ENCODE measurements around the gene THADA. TPM values are rescaled to one million over a fixed set of nuclear protein-coding genes. Genes with fewer than 3 reads are reported as not detected.
"Not testable (repeated sequence)": the region's sequence is repeated elsewhere in the genome, so short reads cannot be mapped to it uniquely, and the experiment has no call there.

The THADA gene
- total RNA-seq, 3 donors from 2014 or later (not counting 1 experiment from before 2014, with no cell fraction given), result 34.1 to 35.7 (median 35.3) TPM

- H3K4me1 Mint-ChIP-seq, result peaks cover 0 to 4% of the 10 kb centered on the region in 2 donors
- Histone ChIP-seq H3K36me3 (ENCODE audit: control insufficient read depth, insufficient read depth, low read length) (peaks cover 10% of the 10 kb centered on the region), H3K9me3 (ENCODE audit: control insufficient read depth, insufficient read depth, low read length) (no peaks in the 10 kb centered on the region), H3K4me3 (ENCODE audit: low read length) (no peak overlapping the region), H3K4me1 (ENCODE audit: control insufficient read depth, insufficient read depth, low read length) (peaks cover 4% of the 10 kb centered on the region), H3K27me3 (ENCODE audit: control insufficient read depth, insufficient read depth, low read length) (no peaks in the 10 kb centered on the region), H3K27ac (ENCODE audit: low read length) (no peak overlapping the region)
- H3K36me3 Mint-ChIP-seq, result no peaks in the 10 kb centered on the region
- no peak overlapping the region for H3K4me3 Mint-ChIP-seq
- no peak for ATAC-seq
- no peak for TF ChIP-seq CTCF (IDR thresholded peaks at IDR 0.05)
- intact Hi-C loops (cut with micrococcal nuclease), result no loop called here
- no peaks in the 10 kb centered on the region for H3K9me3 Mint-ChIP-seq
- H3K27ac Mint-ChIP-seq, result peak overlapping the region in 1 of 2 donors; percentile 7
- no peaks in the 10 kb centered on the region for H3K27me3 Mint-ChIP-seq (ENCODE audit: low read depth in 2 of 2)
- WGBS (ENCODE audit: insufficient coverage), result 86% methylated on average over 1 of the region's 1 CpG
- DNase-seq, result no peak
Observed at GRCh38 chr2:43538034-43538670, 57.7 kb downstream of the THADA start.

GRCh38 chr2:43537137-43537536, 58.7 kb downstream of the THADA start:
- H3K9me3 ChIP-seq (ENCODE audit: control insufficient read depth, insufficient read depth, low read length), result no peaks in the 10 kb centered on the region
- H3K36me3 ChIP-seq (ENCODE audit: control insufficient read depth, insufficient read depth, low read length), result peaks cover 10% of the 10 kb centered on the region
- peaks cover 4% of the 10 kb centered on the region for H3K4me1 ChIP-seq (ENCODE audit: control insufficient read depth, insufficient read depth, low read length)
- Mint-ChIP-seq H3K4me1 (peaks cover 0 to 4% of the 10 kb centered on the region in 2 donors), H3K27ac (peak overlapping the region in 1 of 2 donors; percentile 70), H3K36me3 (no peaks in the 10 kb centered on the region), H3K4me3 (no peak overlapping the region), H3K9me3 (no peaks in the 10 kb centered on the region), H3K27me3 (ENCODE audit: low read depth in 2 of 2) (no peaks in the 10 kb centered on the region)
- H3K4me3 ChIP-seq (ENCODE audit: low read length), result no peak overlapping the region
- peak in 1 of 2 donors; percentile 41 for DNase-seq
- H3K27ac ChIP-seq (ENCODE audit: low read length), result no peak overlapping the region
- intact Hi-C loops (cut with micrococcal nuclease), result no loop called here
- TF ChIP-seq CTCF (IDR thresholded peaks at IDR 0.05), result no peak
- no peaks in the 10 kb centered on the region for H3K27me3 ChIP-seq (ENCODE audit: control insufficient read depth, insufficient read depth, low read length)
- ATAC-seq, result no peak
- WGBS (ENCODE audit: insufficient coverage), result no CpG with 5 or more reads among the region's 2 CpGs

DNA sequence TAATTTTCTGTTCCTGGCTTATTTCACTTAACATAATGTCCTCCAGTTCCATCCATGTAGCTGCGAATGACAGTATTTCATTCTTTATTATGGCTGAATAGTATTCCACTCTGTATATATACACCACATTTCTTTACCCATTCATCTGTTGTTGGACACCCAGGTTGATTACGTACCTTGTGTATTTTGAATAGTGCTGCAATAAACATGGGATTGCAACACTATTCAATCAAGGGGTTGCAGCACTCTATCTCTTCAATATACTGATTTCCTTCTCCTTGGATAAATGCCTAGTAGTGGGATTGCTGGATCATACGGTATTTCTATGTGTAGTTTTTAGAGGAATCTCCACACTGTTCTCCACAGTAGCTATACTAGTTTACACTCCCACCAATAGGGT, 61.3 kb downstream of the THADA start:
- TF ChIP-seq CTCF (IDR thresholded peaks at IDR 0.05), result no peak
- H3K27ac Mint-ChIP-seq, result no peak overlapping the region
- no peak overlapping the region for H3K4me3 ChIP-seq (ENCODE audit: low read length)

DNA sequence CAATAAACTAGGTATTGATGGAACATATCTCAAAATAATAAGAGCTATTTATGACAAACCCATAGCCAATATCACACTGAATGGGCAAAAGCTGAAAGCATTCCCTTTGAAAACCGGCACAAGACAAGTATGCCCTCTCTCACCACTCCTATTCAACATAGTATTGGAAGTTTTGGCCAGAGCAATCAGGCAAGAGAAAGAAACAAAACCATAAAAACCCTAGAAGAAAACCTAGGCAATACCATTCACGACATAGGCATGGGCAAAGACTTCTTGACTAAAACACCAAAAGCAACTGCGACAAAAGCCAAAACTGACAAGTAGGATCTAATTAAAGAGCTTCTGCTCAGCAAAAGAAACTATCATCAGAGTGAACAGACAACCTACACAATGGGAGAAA, 63.3 kb downstream of the THADA start:
- H3K36me3 Mint-ChIP-seq; H3K27ac ChIP-seq (ENCODE audit: low read length); H3K27ac Mint-ChIP-seq; ATAC-seq; H3K27me3 ChIP-seq (ENCODE audit: control insufficient read depth, insufficient read depth, low read length); H3K27me3 Mint-ChIP-seq (ENCODE audit: low read depth in 2 of 2); DNase-seq; H3K36me3 ChIP-seq (ENCODE audit: control insufficient read depth, insufficient read depth, low read length); H3K4me1 ChIP-seq (ENCODE audit: control insufficient read depth, insufficient read depth, low read length); H3K9me3 ChIP-seq (ENCODE audit: control insufficient read depth, insufficient read depth, low read length); intact Hi-C loops (cut with micrococcal nuclease); H3K4me3 ChIP-seq (ENCODE audit: low read length); H3K4me1 Mint-ChIP-seq; H3K9me3 Mint-ChIP-seq; H3K4me3 Mint-ChIP-seq: not testable (repeated sequence)
- WGBS (ENCODE audit: insufficient coverage), result 98% methylated on average over 3 of the region's 3 CpGs

More for the DNA sequence above, 61.3 kb downstream of the THADA start:
- no peaks in the 10 kb centered on the region for H3K9me3 Mint-ChIP-seq
- no peaks in the 10 kb centered on the region for H3K27me3 Mint-ChIP-seq (ENCODE audit: low read depth in 2 of 2)
- Histone ChIP-seq H3K9me3 (ENCODE audit: control insufficient read depth, insufficient read depth, low read length) (no peaks in the 10 kb centered on the region), H3K4me1 (ENCODE audit: control insufficient read depth, insufficient read depth, low read length) (peaks cover 4% of the 10 kb centered on the region), H3K27me3 (ENCODE audit: control insufficient read depth, insufficient read depth, low read length) (no peaks in the 10 kb centered on the region), H3K27ac (ENCODE audit: low read length) (no peak overlapping the region), H3K36me3 (ENCODE audit: control insufficient read depth, insufficient read depth, low read length) (peaks cover 4% of the 10 kb centered on the region)
- no peaks in the 10 kb centered on the region for H3K36me3 Mint-ChIP-seq
- 100% methylated on average over 2 of the region's 3 CpGs for WGBS (ENCODE audit: insufficient coverage)
- peaks cover 0 to 4% of the 10 kb centered on the region in 2 donors for H3K4me1 Mint-ChIP-seq
- intact Hi-C loops (cut with micrococcal nuclease), result no loop called here
- no peak for ATAC-seq
- H3K4me3 Mint-ChIP-seq, result no peak overlapping the region
- DNase-seq, result no peak

Data from natural killer cell (primary cell).